GM12878 (cell line): ENCODE results near the gene NLRC5. TPM values are rescaled to one million over a fixed set of nuclear protein-coding genes. Genes with fewer than 3 reads are reported as not detected.

Source experiments
- BACH1 ChIP-seq: fragments of 450-650 bp; IDR thresholded peaks from 2 replicates; pipeline ENCODE4 v1.6.1; 2017; ENCODE audit warnings: mild to moderate bottlenecking, borderline replicate concordance
- FOXM1 ChIP-seq: IDR thresholded peaks from 2 replicates; pipeline ENCODE4 v1.6.1; 2012; ENCODE audit warnings: low read depth, mild to moderate bottlenecking, inconsistent platforms, low read length, moderate library complexity
- NR2C1 ChIP-seq: fragments of 450-650 bp; IDR thresholded peaks from 2 replicates; pipeline ENCODE4 v1.6.1; 2017; ENCODE audit warnings: antibody characterized with exemption, mild to moderate bottlenecking, moderate library complexity
- polyA plus RNA-seq, 11 experiments: library from polyadenylated mRNA; depleted of rRNA in 4 of 11; unstranded in 6 of 11; stranded (reverse) in 5 of 11; fragments of >200 nt; fragmentation: Nextera tagmentation in 4 of 11; fragmentation: Illumina TruSeq in 1 of 11; extraction: Ambion mirVana in 4 of 11; extraction: Trizol in 1 of 11; gene quantifications; 1 replicate in 1 of 11; 2 replicates in 10 of 11; pipeline versions ENCODE4 v1.2.1 to v1.2.3, GENCODE V29; 2011 to 2016; ENCODE audit warnings: inconsistent platforms in 2 of 11, missing spikeins in 2 of 11, low read depth in 1 of 11
- total RNA-seq, 4 experiments: library from RNA; depleted of rRNA in 3 of 4; stranded (reverse); fragments of >200 nt in 3 of 4; fragmentation: Illumina TruSeq in 1 of 4; extraction: Trizol in 1 of 4; gene quantifications; 2 replicates each; pipeline versions ENCODE4 v1.2.1 to v1.2.3, GENCODE V29; 2013 to 2021
- TF ChIP-seq, protein P1 (sequence below): fragments of 450-650 bp; IDR thresholded peaks from 2 replicates; pipeline ENCODE4 v1.6.1; 2016; ENCODE audit warnings: mild to moderate bottlenecking, moderate library complexity, borderline replicate concordance
- TF ChIP-seq, protein P2 (sequence below): fragments of 450-650 bp; conservative IDR thresholded peaks from 2 replicates; pipeline ENCODE4 v1.6.1; 2017; ENCODE audit warnings: mild to moderate bottlenecking, moderate library complexity

The NLRC5 gene
- total and polyA plus RNA-seq, 10 of the 15 experiments (the other 5 are each of a cell fraction or from before 2014, with no cell fraction given) = 13.1 to 105 (median 57.3) TPM

DNA sequence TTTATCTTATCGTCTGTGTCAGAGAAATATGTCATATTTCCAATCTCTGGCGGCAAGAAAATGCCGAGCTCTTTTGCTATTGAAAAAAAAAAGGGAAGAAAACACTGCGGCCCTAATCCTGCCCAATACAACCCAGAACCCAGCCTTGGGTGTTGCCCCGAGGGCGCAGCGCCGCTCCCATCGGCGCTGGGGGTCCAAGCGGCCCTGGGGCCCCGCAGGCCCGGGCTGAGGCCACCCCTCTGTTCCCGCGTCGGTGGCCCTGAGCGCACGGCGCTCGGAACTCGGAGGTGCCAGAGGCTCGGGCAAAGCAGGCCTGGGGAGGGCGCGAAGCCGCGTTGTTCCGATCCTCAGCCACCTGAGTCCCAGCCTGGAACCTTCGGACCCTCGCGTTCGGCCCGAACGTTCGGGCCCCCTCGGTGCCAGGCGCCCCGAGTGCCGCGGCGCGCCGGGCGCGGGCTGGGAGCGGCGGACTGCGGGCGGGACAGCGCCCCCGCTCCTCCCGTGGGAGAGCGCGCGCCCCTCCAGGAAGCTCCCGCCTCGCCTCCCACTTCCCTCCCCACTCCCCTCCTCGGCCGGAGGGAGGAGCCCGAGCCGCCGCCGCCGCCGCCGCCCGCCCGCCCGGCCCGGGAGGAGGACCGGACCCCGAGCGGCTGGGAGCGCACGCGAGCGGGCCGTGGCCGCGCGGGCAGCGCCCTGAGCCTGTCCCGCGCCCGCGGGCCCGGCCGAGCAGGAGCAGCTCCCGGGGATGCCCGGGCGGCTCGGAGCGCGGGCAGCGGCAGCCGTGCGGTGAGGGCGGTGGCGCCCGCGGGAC is 102.8 kb downstream of the NLRC5 start, which contains the start of gene CPNE2 (continued):
- TF ChIP-seq, protein P1, sequence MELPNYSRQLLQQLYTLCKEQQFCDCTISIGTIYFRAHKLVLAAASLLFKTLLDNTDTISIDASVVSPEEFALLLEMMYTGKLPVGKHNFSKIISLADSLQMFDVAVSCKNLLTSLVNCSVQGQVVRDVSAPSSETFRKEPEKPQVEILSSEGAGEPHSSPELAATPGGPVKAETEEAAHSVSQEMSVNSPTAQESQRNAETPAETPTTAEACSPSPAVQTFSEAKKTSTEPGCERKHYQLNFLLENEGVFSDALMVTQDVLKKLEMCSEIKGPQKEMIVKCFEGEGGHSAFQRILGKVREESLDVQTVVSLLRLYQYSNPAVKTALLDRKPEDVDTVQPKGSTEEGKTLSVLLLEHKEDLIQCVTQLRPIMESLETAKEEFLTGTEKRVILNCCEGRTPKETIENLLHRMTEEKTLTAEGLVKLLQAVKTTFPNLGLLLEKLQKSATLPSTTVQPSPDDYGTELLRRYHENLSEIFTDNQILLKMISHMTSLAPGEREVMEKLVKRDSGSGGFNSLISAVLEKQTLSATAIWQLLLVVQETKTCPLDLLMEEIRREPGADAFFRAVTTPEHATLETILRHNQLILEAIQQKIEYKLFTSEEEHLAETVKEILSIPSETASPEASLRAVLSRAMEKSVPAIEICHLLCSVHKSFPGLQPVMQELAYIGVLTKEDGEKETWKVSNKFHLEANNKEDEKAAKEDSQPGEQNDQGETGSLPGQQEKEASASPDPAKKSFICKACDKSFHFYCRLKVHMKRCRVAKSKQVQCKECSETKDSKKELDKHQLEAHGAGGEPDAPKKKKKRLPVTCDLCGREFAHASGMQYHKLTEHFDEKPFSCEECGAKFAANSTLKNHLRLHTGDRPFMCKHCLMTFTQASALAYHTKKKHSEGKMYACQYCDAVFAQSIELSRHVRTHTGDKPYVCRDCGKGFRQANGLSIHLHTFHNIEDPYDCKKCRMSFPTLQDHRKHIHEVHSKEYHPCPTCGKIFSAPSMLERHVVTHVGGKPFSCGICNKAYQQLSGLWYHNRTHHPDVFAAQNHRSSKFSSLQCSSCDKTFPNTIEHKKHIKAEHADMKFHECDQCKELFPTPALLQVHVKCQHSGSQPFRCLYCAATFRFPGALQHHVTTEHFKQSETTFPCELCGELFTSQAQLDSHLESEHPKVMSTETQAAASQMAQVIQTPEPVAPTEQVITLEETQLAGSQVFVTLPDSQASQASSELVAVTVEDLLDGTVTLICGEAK = no peak
- TF ChIP-seq FOXM1 = no peak
- TF ChIP-seq, protein P2, sequence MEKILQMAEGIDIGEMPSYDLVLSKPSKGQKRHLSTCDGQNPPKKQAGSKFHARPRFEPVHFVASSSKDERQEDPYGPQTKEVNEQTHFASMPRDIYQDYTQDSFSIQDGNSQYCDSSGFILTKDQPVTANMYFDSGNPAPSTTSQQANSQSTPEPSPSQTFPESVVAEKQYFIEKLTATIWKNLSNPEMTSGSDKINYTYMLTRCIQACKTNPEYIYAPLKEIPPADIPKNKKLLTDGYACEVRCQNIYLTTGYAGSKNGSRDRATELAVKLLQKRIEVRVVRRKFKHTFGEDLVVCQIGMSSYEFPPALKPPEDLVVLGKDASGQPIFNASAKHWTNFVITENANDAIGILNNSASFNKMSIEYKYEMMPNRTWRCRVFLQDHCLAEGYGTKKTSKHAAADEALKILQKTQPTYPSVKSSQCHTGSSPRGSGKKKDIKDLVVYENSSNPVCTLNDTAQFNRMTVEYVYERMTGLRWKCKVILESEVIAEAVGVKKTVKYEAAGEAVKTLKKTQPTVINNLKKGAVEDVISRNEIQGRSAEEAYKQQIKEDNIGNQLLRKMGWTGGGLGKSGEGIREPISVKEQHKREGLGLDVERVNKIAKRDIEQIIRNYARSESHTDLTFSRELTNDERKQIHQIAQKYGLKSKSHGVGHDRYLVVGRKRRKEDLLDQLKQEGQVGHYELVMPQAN = 0 out of 2 replicates have a peak, but pooled peaks have one; percentile 32
- 0 out of 2 replicates have a peak, but pooled peaks have one; percentile 12 for TF ChIP-seq BACH1
- no peak for TF ChIP-seq NR2C1
